ENCODE data around the gene KLHL26.
A peak's percentile ranks its signal among the peaks of the same experiment; 100 is the strongest.

KLHL26 gene

GRCh38 chr19:18612051-18612771, 24.6 kb upstream of the KLHL26 start (continued):
- TF ChIP-seq TSHZ1 (tag by site-specific recombination; IDR thresholded peaks at IDR 0.05; ENCODE audit: borderline replicate concordance) (no peak), ZBTB21 (tag by site-specific recombination; IDR thresholded peaks at IDR 0.05) (0 out of 2 replicates have a peak, but pooled peaks have one; percentile 28), ZNF747 (tag by site-specific recombination; IDR thresholded peaks at IDR 0.05) (no peak), ZNF155 (tag by site-specific recombination; IDR thresholded peaks at IDR 0.05) (no peak), ZNF704 (tag by site-specific recombination; IDR thresholded peaks at IDR 0.05) (no peak), KLF8 (tag by site-specific recombination; IDR thresholded peaks at IDR 0.05) (peak; percentile 72), ZSCAN4 (tag by site-specific recombination; IDR thresholded peaks at IDR 0.05) (0 out of 2 replicates have a peak, but pooled peaks have one; percentile 23), ZBTB6 (tag by site-specific recombination; IDR thresholded peaks at IDR 0.05) (no peak), ZNF404 (tag by site-specific recombination; IDR thresholded peaks at IDR 0.05) (no peak), ZNF391 (tag by site-specific recombination; IDR thresholded peaks at IDR 0.05; ENCODE audit: borderline replicate concordance, low read depth) (peak; percentile 60; the same call in 1 of the 2 replicates), PRDM1 (tag by site-specific recombination; IDR thresholded peaks at IDR 0.05) (peak; percentile 72), HOXA7 (CRISPR knock-in tag; IDR thresholded peaks at IDR 0.05; ENCODE audit: borderline replicate concordance) (no peak), ZBTB17 (tag by site-specific recombination; IDR thresholded peaks at IDR 0.05) (peak; percentile 80), PBX3 (CRISPR knock-in tag; IDR thresholded peaks at IDR 0.05) (no peak), GLI4 (tag by site-specific recombination; IDR thresholded peaks at IDR 0.05) (0 out of 2 replicates have a peak, but pooled peaks have one; percentile 25), ZNF600 (tag by site-specific recombination; IDR thresholded peaks at IDR 0.05) (peak; percentile 48; the same call in 1 of the 2 replicates)

All from HEK293 (cell line).